ENCODE measurements around the gene HOXC12. TPM values are rescaled to one million over a fixed set of nuclear protein-coding genes. Genes with fewer than 3 reads are reported as not detected.

The HOXC12 gene
- total RNA-seq, 2 experiments from 2014 or later = not detected

GRCh38 chr12:54004841-54005530 lies 50.3 kb downstream of the HOXC12 start:
- ATAC-seq = no peak
- CTCF ChIA-PET = interaction anchor here (0.9 to 8.4 kb wide), 18 partner anchors 7 to 210 kb away, joined by 3 to 136 read pairs (median 6); partner anchors contain the start of genes HOXC10, HOXC4, HOXC5 and HOXC6
- H3K9me3 Mint-ChIP-seq (ENCODE audit: low read depth) = no peaks in the 10 kb centered on the region
- no peak overlapping the region for H3K27ac Mint-ChIP-seq
- H3K4me3 Mint-ChIP-seq = no peak overlapping the region
- no peaks in the 10 kb centered on the region for H3K36me3 Mint-ChIP-seq
- peaks cover 97% of the 10 kb centered on the region for H3K27me3 Mint-ChIP-seq
- DNase-seq = no peak
- H3K4me1 Mint-ChIP-seq = peaks cover 15% of the 10 kb centered on the region

- Mint-ChIP-seq H3K27ac (no peak overlapping the region), H3K9me3 (ENCODE audit: low read depth) (no peaks in the 10 kb centered on the region), H3K4me1 (peaks cover 14% of the 10 kb centered on the region), H3K36me3 (no peaks in the 10 kb centered on the region), H3K4me3 (no peak overlapping the region), H3K27me3 (peaks cover 97% of the 10 kb centered on the region)
- ATAC-seq = peak; percentile 5
- DNase-seq = no peak
- CTCF ChIA-PET = interaction anchor here (0.6 to 8.4 kb wide), 28 partner anchors 8 to 376 kb away, joined by 3 to 136 read pairs (median 5); partner anchors contain the start of genes HOXC10, HOXC4, HOXC5 and HOXC6
Measured at GRCh38 chr12:54005531-54005852, 50.8 kb downstream of the HOXC12 start.

GRCh38 chr12:54005853-54006558 lies 51.3 kb downstream of the HOXC12 start:
- no peak overlapping the region for H3K27ac Mint-ChIP-seq

DNA sequence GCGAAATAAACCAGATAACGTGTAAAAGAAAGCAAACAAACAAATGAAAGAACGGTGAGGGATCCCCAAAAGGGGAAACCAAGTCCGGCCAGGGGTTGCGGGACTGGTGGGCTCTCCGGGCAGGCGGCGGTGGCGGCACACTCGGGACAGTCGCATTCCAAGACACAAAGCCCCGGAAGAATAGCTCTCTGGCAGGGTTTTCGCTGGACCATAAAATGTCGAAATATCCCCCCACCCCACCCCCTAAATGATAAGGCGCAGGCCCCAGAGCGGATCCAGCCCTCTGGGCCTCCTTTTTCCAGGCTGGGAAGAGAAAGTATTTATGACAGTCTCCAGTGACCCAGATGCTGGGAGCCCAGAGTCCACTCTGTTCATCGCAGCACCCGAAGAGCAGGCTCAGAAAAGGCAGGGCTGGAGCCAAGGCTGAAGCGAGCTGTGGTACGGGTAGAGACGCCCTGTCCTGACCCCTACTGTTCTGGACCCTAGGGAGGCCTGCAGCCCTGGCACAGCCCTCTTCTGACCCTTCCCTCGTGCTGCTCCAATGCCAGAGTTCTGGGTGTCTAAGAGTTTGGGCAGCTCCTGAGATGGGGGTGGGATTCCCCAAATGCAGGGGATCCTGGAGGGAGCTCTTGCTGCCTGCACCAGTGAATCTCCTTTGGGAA lies 52.0 kb downstream of the HOXC12 start:
- Mint-ChIP-seq H3K27ac (no peak overlapping the region), H3K4me1 (peaks cover 20% of the 10 kb centered on the region), H3K4me3 (peak overlapping the region; percentile 64), H3K27me3 (peaks cover 95% of the 10 kb centered on the region), H3K36me3 (no peaks in the 10 kb centered on the region), H3K9me3 (ENCODE audit: low read depth) (no peaks in the 10 kb centered on the region)
- DNase-seq = no peak
- ATAC-seq = no peak
- CTCF ChIA-PET = interaction anchor here (1.0 to 8.4 kb wide), 15 partner anchors 9 to 375 kb away, joined by 3 to 136 read pairs (median 14); partner anchors contain the start of genes HOXC5, HOXC6 and SMUG1

More at GRCh38 chr12:54005853-54006558, 51.3 kb downstream of the HOXC12 start:
- H3K4me3 Mint-ChIP-seq = peak overlapping the region; percentile 64
- H3K4me1 Mint-ChIP-seq = peaks cover 14% of the 10 kb centered on the region
- H3K9me3 Mint-ChIP-seq (ENCODE audit: low read depth) = no peaks in the 10 kb centered on the region
- ATAC-seq (peak; percentile 88), DNase-seq (peak; percentile 87)
- H3K36me3 Mint-ChIP-seq = no peaks in the 10 kb centered on the region
- peaks cover 95% of the 10 kb centered on the region for H3K27me3 Mint-ChIP-seq
- CTCF ChIA-PET = interaction anchor here (0.6 to 8.4 kb wide), 28 partner anchors 8 to 375 kb away, joined by 3 to 136 read pairs (median 5); partner anchors contain the start of genes HOXC10, HOXC4, HOXC5 and HOXC6

DNA sequence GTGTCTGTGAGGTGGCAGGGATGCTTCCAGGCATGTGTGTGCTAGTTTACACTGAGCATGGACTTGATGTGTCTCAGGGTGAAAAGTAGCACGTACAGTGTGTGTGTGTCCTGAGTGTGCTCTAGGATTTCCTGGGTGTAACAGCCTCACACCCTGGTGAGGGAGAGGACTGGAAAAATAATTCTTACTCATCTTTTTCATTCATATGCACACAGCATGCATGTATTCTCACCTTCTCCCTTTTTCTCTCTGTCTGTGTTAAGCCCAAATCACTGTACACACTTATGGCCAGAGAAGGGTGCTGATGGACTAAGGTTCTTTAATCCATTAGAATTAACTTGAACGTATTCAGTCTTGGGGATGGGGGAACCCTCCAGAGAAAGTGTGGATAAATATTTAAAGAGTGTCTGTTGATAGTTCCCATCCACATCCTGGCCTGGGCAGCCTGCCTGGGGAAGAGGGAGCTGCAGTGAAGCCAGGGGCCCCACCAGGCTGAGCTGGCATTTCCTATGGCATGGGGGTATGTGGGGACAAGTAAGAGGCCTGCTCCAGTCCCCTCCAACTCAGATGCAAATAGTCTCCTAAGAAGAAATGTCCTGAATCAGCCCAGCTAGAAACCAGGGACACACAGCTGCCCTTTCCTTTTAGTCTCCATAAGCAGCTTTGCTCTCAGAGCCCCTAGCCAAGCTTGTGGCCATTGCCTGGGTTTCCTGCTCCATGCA lies 53.0 kb downstream of the HOXC12 start:
- DNase-seq (no peak), ATAC-seq (no peak)
- H3K36me3 Mint-ChIP-seq = no peaks in the 10 kb centered on the region
- no peaks in the 10 kb centered on the region for H3K9me3 Mint-ChIP-seq (ENCODE audit: low read depth)
- no peak overlapping the region for H3K4me3 Mint-ChIP-seq
- peaks cover 20% of the 10 kb centered on the region for H3K4me1 Mint-ChIP-seq
- H3K27me3 Mint-ChIP-seq = peaks cover 91% of the 10 kb centered on the region
- CTCF ChIA-PET = interaction anchor here (1.2 to 8.4 kb wide), 10 partner anchors 9 to 207 kb away, joined by 3 to 136 read pairs (median 56); partner anchors contain the start of genes HOXC5, HOXC6 and SMUG1
- H3K27ac Mint-ChIP-seq = no peak overlapping the region

DNA sequence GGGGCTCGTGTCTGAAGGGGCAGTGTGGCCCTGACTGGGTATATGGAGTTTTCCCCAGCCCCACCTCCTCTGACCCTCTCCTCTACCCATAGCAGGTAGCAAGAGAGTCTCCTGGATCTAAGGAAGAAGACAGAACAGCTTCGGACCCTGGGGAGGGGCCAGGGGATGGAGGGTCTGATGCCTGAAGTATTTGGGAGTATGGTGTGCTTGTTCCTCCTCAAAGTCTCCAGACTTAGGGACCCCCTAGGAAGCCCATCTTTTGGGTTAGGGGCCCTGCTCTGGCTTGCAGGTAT lies 53.5 kb downstream of the HOXC12 start:
- Mint-ChIP-seq H3K27ac (no peak overlapping the region), H3K4me3 (no peak overlapping the region), H3K36me3 (no peaks in the 10 kb centered on the region), H3K27me3 (peaks cover 91% of the 10 kb centered on the region), H3K4me1 (peaks cover 20% of the 10 kb centered on the region), H3K9me3 (ENCODE audit: low read depth) (no peaks in the 10 kb centered on the region)
- CTCF ChIA-PET = interaction anchor here (1.2 to 8.4 kb wide), 9 partner anchors 8 to 207 kb away, joined by 3 to 136 read pairs (median 68); partner anchors contain the start of genes HOXC5, HOXC6 and SMUG1
- DNase-seq = no peak
- ATAC-seq = no peak

Small RNAs within 50 kb of the gene (microRNA-seq; reads per million reads assigned to microRNA genes)
- 193 reads per million, percentile 73 among the genes with 10 or more reads in this experiment for gene MIR196A2

Other genes with a start within 250 kb of the HOXC12 start
- gene CALCOCO1, start 227.5 kb upstream of the HOXC12 start, total RNA-seq = 10 to 100 TPM; 39.0 to 40.0 TPM
- gene CISTR, start 202.9 kb upstream of the HOXC12 start, total RNA-seq = not detected
- gene HOXC13, start 16.1 kb upstream of the HOXC12 start, total RNA-seq = not detected
- gene HOXC11, start 18.2 kb downstream of the HOXC12 start, total RNA-seq = not detected
- not detected for gene HOTAIR, start 20.1 kb downstream of the HOXC12 start, total RNA-seq
- not detected for gene HOXC10, start 30.2 kb downstream of the HOXC12 start, total RNA-seq
- not detected for gene HOXC9, start 45.3 kb downstream of the HOXC12 start, total RNA-seq
- not detected for gene HOXC8, start 54.1 kb downstream of the HOXC12 start, total RNA-seq
- gene HOXC6, start 73.5 kb downstream of the HOXC12 start, total RNA-seq = not detected
- not detected for gene HOXC5, start 78.1 kb downstream of the HOXC12 start, total RNA-seq
- 1 to 10 TPM; 1.5 to 1.9 TPM for gene HOXC4, start 98.9 kb downstream of the HOXC12 start, total RNA-seq
- 10 to 100 TPM; 24.1 to 27.1 TPM for gene SMUG1, start 234.1 kb downstream of the HOXC12 start, total RNA-seq

Data from activated CD8-positive, alpha-beta memory T cell treated with anti-CD3 and anti-CD28 coated beads, Interleukin-2, amount 10 ng/mL, durations not matched to agents 7 days and 5 days (primary cell).